Measurements from ENCODE around the gene NRXN3.

Gene NRXN3

GRCh38 chr14:79786522-79786921, 1616.3 kb downstream of the NRXN3 start:
- TF ChIP-seq CTCF (IDR thresholded peaks at IDR 0.05; ENCODE audit: poor library complexity, severe bottlenecking): no peak
- no peaks in the 10 kb centered on the region for H3K36me3 ChIP-seq (ENCODE audit: low read depth)
- no peak overlapping the region for H3K27ac ChIP-seq (ENCODE audit: poor library complexity, severe bottlenecking)
- ATAC-seq (ENCODE audit: low read depth) (no peak), DNase-seq (ENCODE audit: low spot score) (no peak)
- no peak overlapping the region for H3K4me3 ChIP-seq (ENCODE audit: severe bottlenecking)
- H3K27me3 ChIP-seq (ENCODE audit: insufficient read depth, poor library complexity, severe bottlenecking): no peaks in the 10 kb centered on the region
- H3K9me3 ChIP-seq (ENCODE audit: severe bottlenecking): no peaks in the 10 kb centered on the region
- H3K4me1 ChIP-seq (ENCODE audit: insufficient read depth, poor library complexity, severe bottlenecking): no peaks in the 10 kb centered on the region

- no peaks in the 10 kb centered on the region for H3K36me3 ChIP-seq (ENCODE audit: low read depth)
- no peak overlapping the region for H3K4me3 ChIP-seq (ENCODE audit: severe bottlenecking)
- no peaks in the 10 kb centered on the region for H3K4me1 ChIP-seq (ENCODE audit: insufficient read depth, poor library complexity, severe bottlenecking)
- DNase-seq (ENCODE audit: low spot score) (no peak), ATAC-seq (ENCODE audit: low read depth) (no peak)
- no peak overlapping the region for H3K27ac ChIP-seq (ENCODE audit: poor library complexity, severe bottlenecking)
- no peaks in the 10 kb centered on the region for H3K27me3 ChIP-seq (ENCODE audit: insufficient read depth, poor library complexity, severe bottlenecking)
- no peak for TF ChIP-seq CTCF (IDR thresholded peaks at IDR 0.05; ENCODE audit: poor library complexity, severe bottlenecking)
- H3K9me3 ChIP-seq (ENCODE audit: severe bottlenecking): no peaks in the 10 kb centered on the region
Measured at GRCh38 chr14:79788346-79788745, 1618.2 kb downstream of the NRXN3 start.

- Histone ChIP-seq H3K27me3 (ENCODE audit: insufficient read depth, poor library complexity, severe bottlenecking) (no peaks in the 10 kb centered on the region), H3K36me3 (ENCODE audit: low read depth) (no peaks in the 10 kb centered on the region), H3K9me3 (ENCODE audit: severe bottlenecking) (no peaks in the 10 kb centered on the region), H3K4me1 (ENCODE audit: insufficient read depth, poor library complexity, severe bottlenecking) (no peaks in the 10 kb centered on the region), H3K4me3 (ENCODE audit: severe bottlenecking) (no peak overlapping the region), H3K27ac (ENCODE audit: poor library complexity, severe bottlenecking) (no peak overlapping the region)
- no peak for ATAC-seq (ENCODE audit: low read depth)
- TF ChIP-seq CTCF (IDR thresholded peaks at IDR 0.05; ENCODE audit: poor library complexity, severe bottlenecking): no peak
- DNase-seq (ENCODE audit: low spot score): no peak
Measured at GRCh38 chr14:79791055-79791732, 1621.0 kb downstream of the NRXN3 start.

GRCh38 chr14:79802093-79802492, 1631.9 kb downstream of the NRXN3 start:
- H3K9me3 ChIP-seq (ENCODE audit: severe bottlenecking): no peaks in the 10 kb centered on the region

More at GRCh38 chr14:79802093-79802492, 1631.9 kb downstream of the NRXN3 start:
- ATAC-seq (ENCODE audit: low read depth): no peak
- Histone ChIP-seq H3K27ac (ENCODE audit: poor library complexity, severe bottlenecking) (no peak overlapping the region), H3K4me1 (ENCODE audit: insufficient read depth, poor library complexity, severe bottlenecking) (no peaks in the 10 kb centered on the region), H3K27me3 (ENCODE audit: insufficient read depth, poor library complexity, severe bottlenecking) (no peaks in the 10 kb centered on the region), H3K36me3 (ENCODE audit: low read depth) (no peaks in the 10 kb centered on the region), H3K4me3 (ENCODE audit: severe bottlenecking) (no peak overlapping the region)
- TF ChIP-seq CTCF (IDR thresholded peaks at IDR 0.05; ENCODE audit: poor library complexity, severe bottlenecking): no peak
- no peak for DNase-seq (ENCODE audit: low spot score)

All from RWPE2 (cell line).